Measurements from ENCODE around the gene EFCAB12. TPM values are rescaled to one million over a fixed set of nuclear protein-coding genes. Genes with fewer than 3 reads are reported as not detected.

The EFCAB12 gene
- total RNA-seq, 1 experiment from 2014 or later = 0.54 TPM

- in situ Hi-C loops (cut with HindIII; ENCODE audit: low pct_unique_long_range_greater_than_20kb, low sequenced_read_pairs) (no loop called here), intact Hi-C loops (cut with micrococcal nuclease; ENCODE audit: unreplicated experiment) (no loop called here)
- no TSS peak for BruUV-seq (replicated peaks)
- no peaks in the 10 kb centered on the region for H3K9me3 ChIP-seq (ENCODE audit: control insufficient read depth, insufficient read depth, low read depth, low read length)
- peaks cover 11% of the 10 kb centered on the region for H3K4me1 ChIP-seq (ENCODE audit: control insufficient read depth, insufficient read depth, low read length)
- no peak overlapping the region for H3K4me3 ChIP-seq (ENCODE audit: low read depth in 2 of 2, low read length in 2 of 2)
- ATAC-seq = no peak
- no peak for DNase-seq (ENCODE audit: low read depth, low spot score)
- H3K27me3 ChIP-seq (ENCODE audit: control insufficient read depth, insufficient read depth, low read length) = no peaks in the 10 kb centered on the region
- ChIA-PET CTCF (no interaction called here), POLR2A (no interaction called here)
- no peak for TF ChIP-seq TCF7L2 (IDR thresholded peaks at IDR 0.05; ENCODE audit: low read depth, low read length)
- no peak for TF ChIP-seq REST (IDR thresholded peaks at IDR 0.05; ENCODE audit: insufficient read depth in 1 of 2, low read depth in 2 of 2, low read length in 1 of 2)
- TF ChIP-seq CTCF (IDR thresholded peaks at IDR 0.05) = no peak
- TF ChIP-seq SIN3A (IDR thresholded peaks at IDR 0.05; ENCODE audit: borderline replicate concordance, insufficient read depth, low read depth, low read length) = no peak
- no peak for TF ChIP-seq POLR2AphosphoS5 (IDR thresholded peaks at IDR 0.05; ENCODE audit: low read depth, low read length)
- H3K36me3 ChIP-seq (ENCODE audit: control insufficient read depth, insufficient read depth, low read length) = no peaks in the 10 kb centered on the region; the same call in 1 of the 2 replicates
- no peak overlapping the region for H3K27ac ChIP-seq (ENCODE audit: low read length)
Observed at GRCh38 chr3:129446926-129447325, 18.5 kb upstream of the EFCAB12 start.

- H3K27ac ChIP-seq (ENCODE audit: low read length) = no peak overlapping the region
- no peak overlapping the region for H3K4me3 ChIP-seq (ENCODE audit: low read depth in 2 of 2, low read length in 2 of 2)
- CTCF ChIA-PET = no interaction called here
- in situ Hi-C loops (cut with HindIII; ENCODE audit: low pct_unique_long_range_greater_than_20kb, low sequenced_read_pairs) = no loop called here
- H3K9me3 ChIP-seq (ENCODE audit: control insufficient read depth, insufficient read depth, low read depth, low read length) = no peaks in the 10 kb centered on the region
- DNase-seq (ENCODE audit: low read depth, low spot score) = no peak
- no peaks in the 10 kb centered on the region for H3K27me3 ChIP-seq (ENCODE audit: control insufficient read depth, insufficient read depth, low read length)
- intact Hi-C loops (cut with micrococcal nuclease; ENCODE audit: unreplicated experiment) = no loop called here
- H3K4me1 ChIP-seq (ENCODE audit: control insufficient read depth, insufficient read depth, low read length) = peaks cover 23% of the 10 kb centered on the region
- no peak for TF ChIP-seq REST (IDR thresholded peaks at IDR 0.05; ENCODE audit: insufficient read depth in 1 of 2, low read depth in 2 of 2, low read length in 1 of 2)
- no peak for TF ChIP-seq TCF7L2 (IDR thresholded peaks at IDR 0.05; ENCODE audit: low read depth, low read length)
- no peak for TF ChIP-seq CTCF (IDR thresholded peaks at IDR 0.05)
- TF ChIP-seq SIN3A (IDR thresholded peaks at IDR 0.05; ENCODE audit: borderline replicate concordance, insufficient read depth, low read depth, low read length) = no peak
- TF ChIP-seq POLR2AphosphoS5 (IDR thresholded peaks at IDR 0.05; ENCODE audit: low read depth, low read length) = no peak
- no peak for ATAC-seq
- no peaks in the 10 kb centered on the region; the same call in 1 of the 2 replicates for H3K36me3 ChIP-seq (ENCODE audit: control insufficient read depth, insufficient read depth, low read length)
- POLR2A ChIA-PET = no interaction called here
- BruUV-seq (replicated peaks) = no TSS peak
Observed at GRCh38 chr3:129445471-129445870, 17.0 kb upstream of the EFCAB12 start.

Measured in Panc1 (cell line).